NCI-H2029 (cell line): ENCODE results near the gene UBASH3B.

Experiments
- DNase-seq: peaks from one replicate; lab custom pipeline; 2025; lab: John Stamatoyannopoulos, UW

The UBASH3B gene

DNA sequence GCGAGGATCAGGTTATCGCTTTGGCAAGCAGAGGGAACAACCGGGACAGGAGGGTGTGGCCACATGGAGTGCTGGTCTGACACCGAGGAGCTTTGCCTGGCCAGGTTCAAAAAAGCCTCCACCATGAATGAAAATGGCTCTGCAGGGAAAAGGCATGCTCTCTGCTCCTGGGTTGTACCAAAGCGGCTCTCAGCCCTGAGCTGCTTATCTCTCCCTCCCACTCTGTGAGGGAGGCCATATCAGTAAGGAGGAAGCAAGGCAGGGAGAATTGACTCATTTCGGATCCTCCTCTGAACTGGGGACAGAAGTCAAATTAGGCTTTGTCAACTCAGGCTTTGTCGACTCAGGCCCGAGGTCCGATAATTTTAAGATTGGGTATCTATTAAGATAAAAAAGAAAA, 99.9 kb downstream of the UBASH3B start:
- DNase-seq: no peak

DNA sequence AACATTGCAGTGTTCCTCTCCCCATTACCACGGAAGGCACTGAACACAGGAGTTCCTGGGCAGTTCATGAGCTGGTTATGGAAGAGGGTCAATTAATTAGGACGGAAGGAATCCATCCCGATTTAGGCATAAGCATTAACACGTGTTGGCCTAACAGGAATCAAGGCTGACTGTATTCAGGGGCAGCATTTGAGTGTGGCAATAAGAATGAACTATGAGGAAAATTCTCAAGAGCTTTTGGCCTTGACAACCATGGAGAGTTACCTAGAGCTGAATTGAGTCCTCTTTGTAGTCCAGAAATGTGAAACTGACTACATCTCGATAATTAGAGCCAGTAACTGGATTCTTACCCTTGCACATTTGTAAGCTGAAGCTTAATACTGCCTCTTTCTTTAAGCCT, 100.4 kb downstream of the UBASH3B start:
- no peak for DNase-seq

DNA sequence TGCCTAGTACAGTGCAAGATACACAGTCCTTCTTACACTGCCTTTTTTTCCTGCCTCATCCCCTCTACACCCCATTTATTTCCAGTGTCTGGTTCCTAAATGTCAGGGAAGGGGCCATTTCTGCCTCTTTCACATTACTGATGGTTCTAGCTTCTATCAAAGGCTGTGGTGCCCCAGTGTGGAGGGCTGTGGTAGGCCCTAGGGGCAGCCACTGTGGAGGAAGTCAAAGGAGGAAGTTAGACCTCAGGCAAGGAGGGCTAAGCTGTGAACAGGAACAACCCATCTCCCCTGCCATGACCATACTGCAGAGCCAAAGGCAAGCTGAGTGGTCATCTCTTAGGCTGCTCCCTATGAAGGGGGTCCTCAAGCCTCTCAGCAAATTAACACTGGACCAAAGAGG, 100.9 kb downstream of the UBASH3B start:
- no peak for DNase-seq

DNA sequence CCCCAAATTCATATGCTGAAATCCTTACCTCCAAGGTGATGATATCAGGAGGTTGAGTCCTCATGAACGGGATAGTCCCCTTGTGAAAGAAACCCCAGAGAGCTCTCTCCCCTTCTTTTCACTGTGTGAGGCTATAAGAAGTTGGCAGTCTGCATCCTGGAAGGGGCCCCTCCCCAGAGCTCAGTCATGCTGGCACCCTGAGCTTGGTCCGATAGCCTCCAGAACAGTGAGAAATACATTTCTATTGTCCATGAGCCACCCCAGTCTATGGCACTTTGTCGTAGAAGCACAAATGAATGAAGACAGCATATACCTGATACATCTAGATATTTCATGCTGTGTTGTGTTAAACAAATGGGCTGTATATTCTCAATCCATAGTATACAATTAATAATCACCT, 101.7 kb downstream of the UBASH3B start:
- no peak for DNase-seq

DNA sequence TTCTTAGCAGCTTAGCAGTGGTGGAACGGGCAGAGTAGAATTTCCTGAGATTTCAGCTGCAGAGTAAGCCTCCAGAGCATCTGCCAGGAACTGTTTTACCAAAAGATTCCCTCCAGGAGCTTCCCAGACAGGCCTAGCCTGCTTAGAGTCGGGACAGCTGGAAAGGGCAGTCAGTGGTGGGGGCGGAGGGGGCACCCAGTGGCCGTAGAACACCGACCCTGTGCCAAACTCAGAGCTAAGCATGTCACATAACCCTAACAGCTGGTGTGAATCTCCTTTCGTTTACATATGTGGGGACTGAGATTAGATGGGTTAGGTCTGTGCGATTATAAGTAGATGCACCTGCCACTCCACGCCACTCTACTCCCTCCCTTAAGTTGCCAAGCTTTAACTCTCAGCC, 102.8 kb downstream of the UBASH3B start:
- peak; percentile 7 for DNase-seq

DNA sequence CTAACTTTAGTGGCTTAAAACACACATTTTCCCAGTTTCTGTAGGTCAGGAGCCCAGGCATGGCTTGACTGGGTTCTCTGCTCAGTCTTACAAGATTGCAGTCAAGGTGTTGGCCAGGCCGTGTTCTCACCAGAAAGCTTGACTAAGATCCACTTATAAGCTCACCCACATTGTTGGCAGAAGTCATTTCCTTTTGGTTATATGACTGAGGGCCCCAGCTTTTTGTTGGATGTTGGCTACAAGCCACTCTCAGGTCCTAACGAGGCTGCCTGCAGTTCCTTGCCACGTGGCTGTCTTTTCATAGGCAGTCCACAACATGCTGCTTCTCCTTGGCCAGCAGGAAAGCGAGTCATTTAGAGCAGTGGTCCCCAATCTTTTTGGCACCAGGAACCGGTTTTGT, 103.5 kb downstream of the UBASH3B start:
- peak; percentile 31 for DNase-seq

DNA sequence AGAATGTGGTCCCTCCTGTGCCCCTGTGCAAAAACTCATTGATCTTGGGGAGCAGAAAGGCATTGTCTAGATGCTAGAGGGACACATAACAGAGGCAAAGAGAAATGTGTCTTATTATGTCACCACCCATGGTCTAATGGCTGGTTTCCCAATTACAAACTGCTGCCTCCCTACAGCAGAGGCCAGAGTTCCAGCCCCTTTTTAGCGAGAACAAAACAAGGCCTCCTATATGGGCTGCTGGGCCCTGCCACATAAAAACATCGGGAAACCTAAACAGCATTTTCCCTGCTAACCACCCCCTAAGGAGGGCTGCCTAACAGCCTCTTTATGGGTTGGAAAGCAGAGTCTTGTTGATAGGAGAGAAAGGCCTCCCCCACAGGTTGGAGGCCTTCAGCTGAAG, 107.6 kb downstream of the UBASH3B start:
- DNase-seq: no peak

DNA sequence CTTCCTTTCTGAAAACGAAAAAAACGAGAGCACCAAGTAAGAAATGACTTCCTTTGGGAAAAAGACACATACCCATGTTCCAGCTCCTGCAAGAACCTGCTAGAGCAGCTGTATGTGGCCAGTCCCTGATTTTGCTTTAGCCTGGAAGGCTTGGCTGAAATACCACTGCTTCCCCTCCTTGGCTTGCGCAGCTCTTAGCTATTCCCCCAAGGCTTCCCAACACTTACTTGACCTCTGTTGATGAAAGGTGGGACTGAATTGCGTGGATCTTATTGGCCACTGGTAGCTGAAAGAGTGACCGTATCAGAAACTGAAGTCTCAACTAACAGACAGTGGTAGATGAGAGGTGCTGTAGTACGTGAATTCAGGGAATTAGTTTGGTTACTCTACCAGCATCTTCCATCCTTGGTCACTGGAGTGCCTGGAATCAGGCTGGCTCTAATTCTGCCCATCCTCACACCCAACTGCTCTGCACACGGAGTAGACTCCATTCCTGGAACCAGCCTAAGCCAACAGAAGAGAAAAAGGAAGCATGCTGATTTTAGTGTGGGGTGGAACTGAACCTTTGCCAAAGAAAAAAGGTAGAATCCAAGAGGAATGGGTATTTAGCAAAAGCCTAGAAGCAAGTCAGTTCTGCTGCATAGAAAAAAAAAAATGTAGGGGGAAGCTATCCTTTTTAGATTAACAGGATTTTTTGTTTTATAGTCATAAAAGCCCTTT, 109.0 kb downstream of the UBASH3B start:
- no peak for DNase-seq

DNA sequence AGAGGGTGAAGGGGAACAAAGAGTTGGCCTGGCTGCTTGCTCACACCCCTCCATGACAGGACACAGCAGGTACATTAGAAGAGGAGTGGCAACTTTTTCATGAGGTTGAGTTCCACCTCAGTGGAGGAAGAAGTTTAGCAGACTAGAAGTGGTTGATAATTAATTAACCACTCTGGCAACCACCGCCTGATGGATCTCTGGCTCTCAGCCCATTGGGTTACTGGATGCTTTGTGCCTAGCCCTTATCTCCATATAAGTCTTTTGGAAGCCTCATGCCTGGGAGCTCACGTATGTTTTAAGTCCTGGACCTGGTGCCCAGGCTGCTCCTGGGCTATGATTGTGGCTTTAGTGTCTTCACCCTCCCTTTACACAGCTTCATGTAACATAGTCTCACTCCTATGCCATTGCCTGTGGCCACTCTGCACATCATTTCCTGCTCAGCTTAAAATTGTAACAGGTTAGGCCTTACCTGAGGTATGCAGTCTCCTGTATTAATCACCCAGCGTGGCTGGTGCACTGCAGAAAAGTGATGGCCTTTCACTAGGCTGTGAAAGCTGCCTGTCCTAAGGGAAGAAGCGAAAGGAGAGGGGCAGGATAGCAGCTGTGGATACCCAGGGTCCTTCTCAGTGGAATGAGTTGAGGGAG, 110.1 kb downstream of the UBASH3B start:
- no peak for DNase-seq

DNA sequence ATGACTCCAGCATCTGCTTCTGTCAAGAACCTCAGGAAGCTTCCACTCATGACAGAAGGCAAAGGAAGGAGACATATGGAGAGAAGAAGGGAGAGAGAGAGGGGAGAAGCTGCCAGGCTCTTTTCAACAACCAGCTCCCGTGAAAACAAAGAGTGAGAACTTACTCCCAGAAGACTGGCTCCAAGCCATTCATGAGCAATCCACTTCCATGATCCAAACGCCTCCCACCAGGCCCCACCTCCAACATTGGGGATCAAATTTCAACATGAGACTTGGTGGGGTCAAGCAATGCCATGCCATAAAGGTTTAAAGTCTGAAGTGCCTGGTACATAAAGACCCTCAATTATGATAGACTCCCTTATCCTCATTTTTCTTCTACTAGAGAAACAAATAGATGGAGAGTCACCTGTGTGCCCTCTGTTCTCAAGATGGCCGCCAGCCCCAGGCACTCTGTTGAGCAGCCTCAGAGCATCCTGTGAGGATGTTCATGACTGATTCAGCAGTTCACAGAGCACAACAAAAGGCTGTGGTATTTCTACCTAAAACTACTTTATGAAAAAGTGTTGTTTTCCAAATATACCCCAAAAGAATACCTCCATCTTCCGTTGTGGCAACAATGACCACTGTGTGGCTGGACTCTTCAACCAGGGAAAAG, 113.7 kb downstream of the UBASH3B start:
- no peak for DNase-seq

DNA sequence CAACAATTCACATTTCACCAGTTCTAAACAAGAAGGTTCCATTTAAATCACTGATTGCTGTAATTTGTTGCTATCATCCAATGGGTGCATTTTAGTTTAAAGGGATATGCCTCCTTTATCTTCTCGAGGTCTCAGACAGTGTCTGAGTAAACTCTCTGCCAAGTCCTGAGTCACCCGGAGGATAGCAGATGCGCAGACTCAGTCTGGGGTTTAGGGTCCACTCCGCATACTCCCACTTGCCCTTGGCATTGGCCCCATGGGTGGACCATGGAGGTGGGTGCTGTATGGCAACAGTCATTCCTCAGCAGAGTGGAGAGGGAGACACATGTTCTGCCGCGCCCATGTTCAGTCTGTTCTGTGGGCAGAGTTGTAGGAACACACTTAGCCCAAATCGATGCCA, 117.4 kb downstream of the UBASH3B start:
- no peak for DNase-seq

DNA sequence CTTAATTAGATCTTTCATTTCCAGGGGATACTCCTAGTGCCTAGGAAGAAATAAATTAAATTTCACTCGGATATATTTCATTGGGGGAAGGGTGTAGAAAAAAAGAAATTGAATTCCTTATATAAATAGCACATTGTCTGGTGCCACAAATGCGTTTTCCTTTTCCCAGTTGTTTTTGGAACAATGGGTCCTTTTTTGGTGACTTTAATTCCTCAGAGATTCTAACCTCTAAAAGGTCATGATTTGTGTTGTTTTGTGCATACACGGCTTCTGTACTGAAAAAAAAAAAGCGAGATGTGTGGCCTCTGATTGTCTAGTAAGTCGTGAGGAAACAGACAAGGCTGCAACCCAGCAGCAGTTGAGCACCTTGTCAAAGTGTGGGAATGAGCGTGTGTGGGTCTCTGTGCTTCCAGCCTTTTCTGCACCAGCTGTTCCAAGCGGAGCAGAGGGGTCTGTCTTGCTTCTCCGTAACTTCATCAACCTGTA, 118.3 kb downstream of the UBASH3B start:
- no peak for DNase-seq

DNA sequence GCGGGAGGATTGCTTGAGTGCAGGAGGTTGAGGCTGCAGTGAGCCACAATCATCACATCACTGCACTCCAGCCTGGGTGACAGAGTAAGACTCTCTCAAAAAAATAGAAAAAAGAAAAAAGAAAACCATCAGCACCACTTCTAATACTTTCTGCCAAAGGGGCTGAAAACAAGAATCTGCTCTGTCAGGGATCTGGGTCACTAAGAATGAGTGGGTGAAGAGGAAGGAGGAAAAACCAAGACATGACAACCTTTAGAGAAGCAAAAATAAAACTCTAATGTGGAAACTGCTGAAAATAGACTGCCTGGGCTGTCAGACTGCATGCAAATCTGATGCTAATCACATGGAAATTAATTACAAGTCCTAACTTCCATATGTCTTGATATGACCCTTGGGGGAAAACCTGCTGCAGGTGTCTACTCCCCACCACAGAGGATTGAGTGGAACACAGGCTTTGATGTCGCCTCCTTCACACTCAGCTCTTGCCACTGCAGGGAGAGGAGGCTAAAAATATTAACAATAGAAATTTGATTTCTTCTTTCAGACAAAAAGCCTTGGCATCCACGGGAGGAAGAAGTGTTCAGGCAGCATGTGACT, 120.3 kb downstream of the UBASH3B start:
- no peak for DNase-seq

DNA sequence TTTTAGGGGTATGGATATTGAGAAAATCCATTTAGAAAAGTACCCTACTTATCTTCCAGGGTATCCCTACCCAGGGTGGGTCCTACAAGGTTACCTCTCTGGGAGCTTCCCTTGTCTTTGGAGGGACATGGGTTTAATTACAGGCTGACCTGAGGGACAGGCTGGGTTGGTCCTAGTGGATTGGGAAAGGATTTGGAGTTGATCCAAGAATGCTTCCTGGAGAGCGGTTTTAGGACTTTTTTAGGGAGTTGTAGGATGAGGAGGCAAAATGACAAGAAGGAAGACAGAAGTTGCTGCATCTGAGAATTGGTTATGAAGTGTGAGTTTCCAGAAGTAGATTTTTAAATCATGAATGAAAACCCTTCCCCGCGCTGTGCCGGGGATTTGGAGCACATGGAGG, 121.0 kb downstream of the UBASH3B start:
- DNase-seq: no peak

DNA sequence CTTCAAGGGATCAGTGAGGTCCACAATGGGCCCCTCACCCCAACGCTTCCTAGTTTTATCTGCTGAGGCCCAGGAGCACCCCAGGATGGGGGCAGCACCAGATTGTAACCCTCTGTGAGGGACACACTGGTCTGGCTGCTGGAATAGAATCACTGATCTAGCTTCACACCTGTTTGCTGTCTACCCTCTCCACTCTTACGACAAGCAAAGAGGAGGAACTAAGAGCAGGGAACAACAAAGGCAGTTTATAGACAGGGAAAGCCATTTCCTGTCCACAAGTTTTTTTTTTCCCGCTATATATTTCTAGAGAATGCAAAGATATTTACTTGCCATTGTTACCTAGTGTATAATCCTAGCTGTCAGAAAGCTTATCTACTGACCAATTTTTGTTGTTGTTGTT, 121.8 kb downstream of the UBASH3B start:
- DNase-seq: no peak

DNA sequence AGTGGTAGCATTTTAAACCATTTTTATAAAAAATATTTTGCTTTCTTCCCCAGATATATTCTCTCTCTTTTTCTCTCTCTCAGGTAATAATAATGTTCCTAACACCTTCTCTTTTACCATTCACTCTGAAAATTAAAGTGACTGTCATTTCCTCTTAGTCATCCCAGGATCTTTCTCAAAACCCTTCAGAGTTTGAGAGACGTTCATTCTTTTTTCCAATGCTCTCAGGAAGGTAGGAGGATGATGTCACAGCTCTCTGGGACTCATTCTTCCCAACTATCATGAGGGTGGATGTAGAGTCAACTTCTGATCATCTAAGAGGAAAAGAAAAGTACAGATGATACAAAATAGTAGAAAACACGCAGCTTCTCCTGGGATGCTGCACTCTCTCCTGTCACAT, 122.6 kb downstream of the UBASH3B start:
- no peak for DNase-seq

DNA sequence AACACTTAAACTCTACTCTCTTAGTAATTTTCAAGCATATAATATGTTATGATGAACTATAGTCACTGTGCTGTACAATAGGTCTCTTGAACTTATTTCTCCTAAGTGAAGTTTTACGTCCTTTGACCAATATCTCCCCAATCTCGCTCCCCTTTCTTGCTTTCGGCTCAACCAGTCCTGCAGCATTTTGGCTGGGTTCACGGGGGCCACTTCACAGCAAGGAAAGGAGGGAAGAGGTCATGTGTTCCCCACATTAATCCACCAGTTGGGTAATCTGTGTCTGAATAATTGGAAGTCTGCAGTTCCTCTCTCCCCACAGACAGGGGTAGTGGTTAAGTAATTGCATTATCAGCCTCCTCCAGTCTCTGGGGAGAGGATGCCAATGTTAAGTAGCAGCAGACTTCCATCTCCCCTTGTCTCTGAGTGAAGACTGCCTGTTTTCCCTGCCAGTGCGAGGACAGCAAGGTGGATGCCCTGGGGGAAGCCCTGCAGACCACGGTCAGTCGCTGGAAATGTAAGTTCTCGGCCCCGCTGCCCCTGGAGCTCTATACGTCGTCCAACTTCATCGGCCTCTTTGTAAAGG, 123.6 kb downstream of the UBASH3B start:
- no peak for DNase-seq

DNA sequence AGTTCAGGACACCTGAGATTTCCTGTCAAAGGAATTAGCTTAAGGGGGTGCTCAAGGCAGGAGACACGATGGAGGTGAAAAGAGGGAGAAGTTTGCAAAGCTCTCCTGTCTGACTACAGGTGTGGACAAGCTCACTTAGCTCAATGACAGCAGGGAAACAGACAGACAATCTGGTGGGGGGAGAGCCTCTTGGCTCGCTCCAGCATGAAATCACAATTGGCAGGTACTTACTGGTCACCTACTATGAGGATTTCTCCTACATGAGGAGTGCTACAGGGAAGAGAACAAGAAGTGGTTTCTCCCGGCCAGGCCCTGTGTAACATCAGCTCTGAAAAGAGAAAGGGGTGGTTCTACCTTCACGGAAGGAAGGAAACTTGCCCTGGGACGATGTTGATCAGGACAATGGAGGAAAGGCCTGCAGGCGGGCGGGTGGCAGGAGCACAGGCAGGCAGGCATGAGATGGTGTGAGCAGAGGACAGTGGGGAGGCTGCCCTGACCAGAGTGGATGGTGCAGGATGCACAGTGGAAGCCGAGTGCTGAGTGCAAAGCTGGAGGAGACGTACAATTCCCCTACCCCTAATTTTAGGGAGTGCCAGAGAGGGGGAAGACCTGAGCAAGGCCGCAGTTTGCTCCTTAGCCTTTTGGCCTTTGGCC, 124.9 kb downstream of the UBASH3B start:
- DNase-seq: no peak

DNA sequence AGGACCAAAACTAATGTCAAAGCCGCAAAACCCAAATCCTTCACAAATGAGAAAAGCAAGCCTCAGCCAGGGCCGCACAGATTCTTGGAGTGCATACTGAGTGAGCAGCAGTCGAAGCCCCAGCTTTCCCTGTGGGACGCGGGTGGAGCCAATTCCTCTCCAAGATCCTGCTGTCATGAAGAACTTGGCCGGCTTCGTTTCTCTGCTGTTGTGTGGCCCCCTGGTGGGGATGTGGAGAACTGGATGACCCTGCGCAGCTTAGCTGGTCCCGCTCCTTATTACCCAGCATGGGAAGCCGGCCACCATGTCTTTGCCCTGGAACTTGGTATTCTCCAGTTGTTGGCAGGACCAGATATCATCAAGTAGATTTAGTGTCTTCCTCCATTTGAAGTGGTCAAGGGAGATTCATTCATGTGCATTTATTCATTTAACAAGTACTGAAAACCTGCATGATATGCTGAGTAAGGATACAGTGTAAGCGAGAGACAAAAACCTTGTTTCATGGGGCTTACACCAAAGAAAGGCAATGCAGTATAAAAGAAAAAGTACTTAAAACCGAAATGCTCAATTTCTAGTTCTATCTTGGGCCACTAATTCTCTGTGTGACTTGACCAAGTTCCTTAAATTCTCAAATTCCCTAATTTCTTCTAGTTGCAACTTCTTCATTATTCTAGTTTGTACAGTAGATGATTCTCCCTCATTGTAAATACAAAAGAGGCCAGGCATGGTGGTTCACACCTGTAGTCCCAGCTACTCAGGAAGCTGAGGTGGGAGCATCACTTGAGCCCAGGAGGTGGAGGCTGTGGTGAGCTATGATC, 126.1 kb downstream of the UBASH3B start:
- peak; percentile 71 for DNase-seq

DNA sequence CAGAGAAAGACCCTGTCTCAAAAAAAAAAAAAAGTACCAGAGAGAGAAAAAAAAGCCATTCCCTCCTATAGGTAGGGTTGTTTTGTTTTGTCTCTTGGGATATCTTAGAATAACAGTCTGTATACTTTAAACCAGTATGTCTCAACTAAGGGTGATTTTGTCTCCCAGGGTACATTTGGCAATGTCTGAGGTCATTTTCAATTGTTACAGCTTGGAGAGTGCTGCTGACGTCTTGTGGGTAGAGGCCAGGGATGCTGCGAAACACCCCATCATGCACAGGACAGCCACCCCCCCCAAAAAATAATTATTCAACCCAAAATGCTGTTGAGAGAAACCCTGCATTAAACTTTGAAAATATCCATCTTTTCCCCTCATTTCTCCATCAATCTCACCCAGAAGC, 126.7 kb downstream of the UBASH3B start:
- no peak for DNase-seq

DNA sequence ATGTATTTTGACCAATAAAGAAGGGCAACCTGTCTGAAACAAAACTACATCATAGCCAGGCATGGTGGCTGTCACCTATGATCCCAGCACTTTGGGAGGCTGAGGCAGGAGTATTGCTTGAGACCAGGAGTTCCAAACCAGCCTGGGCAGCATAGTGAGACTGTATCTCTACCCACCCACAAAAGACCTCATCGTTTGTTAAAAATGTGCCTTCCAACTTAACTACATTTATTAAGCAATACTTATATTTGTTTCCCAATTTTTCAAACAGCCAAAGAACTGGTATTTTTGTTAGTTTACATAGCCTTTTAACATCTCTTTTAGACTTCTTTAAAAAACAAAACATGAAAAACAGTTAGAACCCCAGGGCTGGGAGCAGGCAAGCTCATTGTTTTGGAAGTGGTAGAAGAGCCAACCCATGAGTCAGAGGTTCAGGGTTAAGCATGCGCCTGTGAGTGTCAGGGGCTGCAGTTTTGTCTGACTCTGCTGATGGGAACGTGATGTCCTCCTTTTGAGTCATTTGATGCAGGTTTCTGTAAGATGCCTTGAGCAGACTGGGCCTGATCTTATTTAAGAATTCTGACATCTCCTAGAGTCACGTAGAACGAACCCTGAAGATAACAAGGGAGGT, 128.9 kb downstream of the UBASH3B start:
- no peak for DNase-seq
